Measurements from ENCODE around the gene TOM1L2. TPM values are rescaled to one million over a fixed set of nuclear protein-coding genes. Genes with fewer than 3 reads are reported as not detected.
A peak's percentile ranks its signal among the peaks of the same experiment; 100 is the strongest.

TOM1L2 gene
- total and polyA plus RNA-seq, 2 of the 4 experiments (the other 2 are of a cell fraction) = 34.4 to 51.7 TPM

- Histone ChIP-seq H3K4me2 (ENCODE audit: low read depth, low read length) (peak overlapping the region; percentile 87), H2BK20ac (ENCODE audit: low read depth, low read length) (peak overlapping the region; percentile 91), H4K20me1 (ENCODE audit: insufficient read depth, low read length) (peaks cover 83% of the 10 kb centered on the region), H2BK15ac (ENCODE audit: low read depth, low read length) (peak overlapping the region; percentile 55; the same call in 2 of the 3 replicates), H3K79me1 (ENCODE audit: low read depth in 1 of 2, low read length in 2 of 2) (peaks cover 38 to 94% of the 10 kb centered on the region in 2 experiments), H2BK120ac (ENCODE audit: low read depth, low read length) (peak overlapping the region; percentile 98), H3K9me3 (ENCODE audit: control insufficient read depth, insufficient read depth, low read length) (no peaks in the 10 kb centered on the region), H3K4me3 (ENCODE audit: insufficient read depth, low read depth, low read length) (no peak overlapping the region), H4K8ac (ENCODE audit: low read depth in 2 of 2, low read length in 2 of 2) (peak overlapping the region; percentile 5 to 91; a peak in 3 of 4 replicates), H3K36me3 (ENCODE audit: control insufficient read depth, insufficient read depth, low read length) (peaks cover 8% of the 10 kb centered on the region; the same call in 1 of the 2 replicates), H2AK5ac (ENCODE audit: low read depth, low read length) (peak overlapping the region; percentile 97), H3K4me1 (ENCODE audit: control insufficient read depth, insufficient read depth, low read length) (peaks cover 51% of the 10 kb centered on the region), H4K5ac (ENCODE audit: low read depth, low read length) (peak overlapping the region; percentile 42), H3K18ac (ENCODE audit: low read depth, low read length) (peak overlapping the region; percentile 92), H3K27ac (ENCODE audit: insufficient read depth, low read length) (peak overlapping the region; percentile 96), H3K4ac (ENCODE audit: low read depth, low read length) (peak overlapping the region; percentile 99), H2AFZ (replicated peaks; ENCODE audit: low read length, poor library complexity) (peak overlapping the region; percentile 88), H3K9ac (ENCODE audit: low read depth, low read length) (peak overlapping the region; percentile 54), H3K23ac (ENCODE audit: low read depth, low read length) (peak overlapping the region; percentile 100), H4K91ac (ENCODE audit: insufficient read depth, low read depth, low read length) (peak overlapping the region; percentile 91), H2AK9ac (replicated peaks; ENCODE audit: low read depth, low read length, poor library complexity) (peak overlapping the region; percentile 99), H3K14ac (replicated peaks; ENCODE audit: low read depth, low read length) (peak overlapping the region; percentile 100), H3K9me1 (ENCODE audit: insufficient read depth, low read length) (peaks cover 35% of the 10 kb centered on the region), H2BK5ac (ENCODE audit: low read depth, low read length, poor library complexity, severe bottlenecking) (peak overlapping the region; percentile 71), H3K27me3 (ENCODE audit: control insufficient read depth, insufficient read depth, low read length) (no peaks in the 10 kb centered on the region), H3K56ac (ENCODE audit: extremely low read depth, insufficient read depth, low read length) (no peak overlapping the region; the same call in 1 of the 2 replicates)
- dilution Hi-C loops (cut with HindIII; ENCODE audit: low sequenced_read_pairs, unreplicated experiment) (no loop called here), in situ Hi-C loops (cut with MboI; ENCODE audit: low sequenced_read_pairs) (no loop called here), intact Hi-C loops (cut with micrococcal nuclease) (no loop called here)
- no peak for ATAC-seq (ENCODE audit: low read depth)
- TF ChIP-seq MXI1 (IDR thresholded peaks at IDR 0.05; ENCODE audit: borderline replicate concordance, low read depth, low read length) (no peak), CTCF (conservative IDR thresholded peaks at IDR 0.05; ENCODE audit: low read depth, low read length) (no peak), MAFK (IDR thresholded peaks at IDR 0.05; ENCODE audit: low read depth, low read length) (no peak)
- POLR2A ChIA-PET (ENCODE audit: unreplicated experiment) = no interaction called here
- 35% methylated on average over 2 of the region's 11 CpGs; no CpG with 5 or more reads in 1 of the 2 experiments for WGBS, 2 experiments (ENCODE audit: extremely low coverage in 2 of 2, insufficient read length in 1 of 2)
- DNase-seq = no peak
- no TSS peak for BruUV-seq (replicated peaks)
- CTCF ChIA-PET = no interaction called here
Measured at GRCh38 chr17:17824119-17824782, 147.9 kb downstream of the TOM1L2 start.

Measured in IMR-90 (cell line).